Heart left ventricle (tissue), 13 donors: ENCODE measurements around the gene WDR48.

Experiments
- CTCF ChIP-seq, 12 donors: fragments of 200-600 bp; sonication (generic) in 4 of 12; IDR thresholded peaks; one replicate each; pipeline versions ENCODE4 v1.5.0 to v1.8.0; 2018 to 2022; ENCODE audit warnings: antibody characterized with exemption in 12 of 12, mild to moderate bottlenecking in 5 of 12
- POLR2A ChIP-seq, 2 donors: fragments of 450-650 bp; IDR thresholded peaks; one replicate each; pipeline ENCODE4 v1.6.1; 2017; ENCODE audit warnings: antibody characterized with exemption in 2 of 2, mild to moderate bottlenecking in 2 of 2, moderate library complexity in 2 of 2
- donor health status: ischemic (EF 13 %, LVEDD 7.1; RV severe dilation, severe dysfunction).
- donor health status: DM: no; HTN: yes; CAD: no.
- donor health status: DM: no; HTN: no; CAD: no.
- donor health status: ischemic (EF 25% LVEDD 6.9; RV normal size, moderate dysfunction).
- donor health status: ischemic (EF 25% LVEDD 5.7; RV mildly dilated, moderate dysfunction).
- donor health status: ischemic (EF 35%, LVEDD 5.7; RV mildly dilated, moderate dysfunction).
- donor health status: nonischemic (EF 11% LVEDD 7.7; RV severe dilation, severe dysfunction).
- donor health status: DM: yes; HTN: yes; CAD: no.
- donor health status: PGD.
- donor health status: ischemic (EF 29% LVEDD 5.4; RV normal size, mild dysfunction).
- donor health status: nonischemic (EF 23%, LVEDD 6.1; RV moderate dilation, normal function).

- TF ChIP-seq CTCF (IDR thresholded peaks at IDR 0.05) = no peak
- no peak for TF ChIP-seq POLR2A (IDR thresholded peaks at IDR 0.05)
These were observed 60.3 kb downstream of the WDR48 start for GRCh38 chr3:39112113-39112512.
